Caco-2 (cell line): ENCODE data around the gene SPATA6. TPM values are rescaled to one million over a fixed set of nuclear protein-coding genes. Genes with fewer than 3 reads are reported as not detected.

Experiments used
- BruUV-seq: library from RNA; stranded (reverse); fragments of 400-500 nt; replicated peaks from 2 replicates; lab custom pipeline; 2021; lab: Mats Ljungman, UMichigan
- CTCF ChIA-PET: fragments of 300-600 bp; sonication (Branson Sonifier 250); formaldehyde crosslinking; loops from one replicate; lab custom pipeline; 2022; ENCODE audit warnings: antibody characterized with exemption; lab: Charles Lee
- POLR2A ChIA-PET: fragments of 300-600 bp; sonication (Branson Sonifier 250); formaldehyde crosslinking; loops from one replicate; lab custom pipeline; 2022; ENCODE audit warnings: antibody characterized with exemption; lab: Charles Lee
- DNase-seq, 2 experiments: peaks; one replicate each; pipeline versions ENCODE4 v3.0.0 to v3.0.0-alpha.2; 2020 to 2022
- H3K27me3 ChIP-seq: replicated peaks from 2 replicates; pipeline ENCODE4 v1.6.0; 2011; ENCODE audit warnings: low read length; ENCODE audit not compliant: control insufficient read depth, insufficient read depth
- H3K36me3 ChIP-seq: 2 replicates; pipeline ENCODE4 v1.5.1; 2011; ENCODE audit warnings: low read length; ENCODE audit not compliant: control insufficient read depth, insufficient read depth
- H3K4me1 ChIP-seq: fragments of 250-450 bp; sonication (Bioruptor Pico); 2 replicates; pipeline ENCODE4 v1.5.1; 2020; ENCODE audit warnings: mild to moderate bottlenecking
- H3K4me3 ChIP-seq: 2 replicates; pipeline ENCODE4 v1.5.1; 2011; ENCODE audit warnings: low read depth, mild to moderate bottlenecking, control low read depth, low read length
- H3K9me3 ChIP-seq: fragments of 250-450 bp; sonication (Bioruptor Pico); 2 replicates; pipeline ENCODE4 v1.5.1; 2020; ENCODE audit warnings: mild to moderate bottlenecking, moderate library complexity
- H3K27ac Mint-ChIP-seq: one replicate; pipeline ENCODE4 v1.8.0; 2022; ENCODE audit warnings: mixed read lengths; ENCODE audit not compliant: unreplicated experiment
- H3K27me3 Mint-ChIP-seq: one replicate; pipeline ENCODE4 v1.8.0; 2022; ENCODE audit warnings: mixed read lengths; ENCODE audit not compliant: insufficient read depth, unreplicated experiment
- H3K36me3 Mint-ChIP-seq: one replicate; pipeline ENCODE4 v1.8.0; 2022; ENCODE audit warnings: mild to moderate bottlenecking, mixed read lengths; ENCODE audit not compliant: insufficient read depth, unreplicated experiment
- H3K4me1 Mint-ChIP-seq: one replicate; pipeline ENCODE4 v1.8.0; 2022; ENCODE audit warnings: low read depth, mixed read lengths; ENCODE audit not compliant: unreplicated experiment
- H3K4me3 Mint-ChIP-seq: one replicate; pipeline ENCODE4 v1.8.0; 2022; ENCODE audit warnings: mild to moderate bottlenecking, moderate library complexity, mixed read lengths; ENCODE audit not compliant: unreplicated experiment
- H3K9me3 Mint-ChIP-seq: one replicate; pipeline ENCODE4 v1.8.0; 2022; ENCODE audit warnings: mixed read lengths; ENCODE audit not compliant: unreplicated experiment
- intact Hi-C: fragments of 100-400 bp; cut with micrococcal nuclease; formaldehyde crosslinking; loops from one replicate; pipeline ENCODE4 v1.10.0; 2022; ENCODE audit not compliant: unreplicated experiment
- total RNA-seq: library from RNA; stranded (reverse); gene quantifications from 2 replicates; pipeline ENCODE4 v1.2.3, GENCODE V29; 2022
- TF ChIP-seq, protein P1 (sequence below), 2 experiments: fragments of 200-600 bp in 1 of 2; IDR thresholded peaks; 1 replicate in 1 of 2; 2 replicates in 1 of 2; pipeline versions ENCODE4 v1.5.1 to v1.8.0; 2011 to 2022; ENCODE audit warnings: antibody characterized with exemption in 1 of 2, control low read depth in 1 of 2, inconsistent platforms in 1 of 2, low read depth in 1 of 2, low read length in 1 of 2, mild to moderate bottlenecking in 1 of 2, moderate library complexity in 1 of 2; ENCODE audit not compliant: insufficient read depth in 1 of 2, severe bottlenecking in 1 of 2, unreplicated experiment in 1 of 2

Gene SPATA6
- total RNA-seq, 1 experiment from 2014 or later: 1.8 TPM

DNA sequence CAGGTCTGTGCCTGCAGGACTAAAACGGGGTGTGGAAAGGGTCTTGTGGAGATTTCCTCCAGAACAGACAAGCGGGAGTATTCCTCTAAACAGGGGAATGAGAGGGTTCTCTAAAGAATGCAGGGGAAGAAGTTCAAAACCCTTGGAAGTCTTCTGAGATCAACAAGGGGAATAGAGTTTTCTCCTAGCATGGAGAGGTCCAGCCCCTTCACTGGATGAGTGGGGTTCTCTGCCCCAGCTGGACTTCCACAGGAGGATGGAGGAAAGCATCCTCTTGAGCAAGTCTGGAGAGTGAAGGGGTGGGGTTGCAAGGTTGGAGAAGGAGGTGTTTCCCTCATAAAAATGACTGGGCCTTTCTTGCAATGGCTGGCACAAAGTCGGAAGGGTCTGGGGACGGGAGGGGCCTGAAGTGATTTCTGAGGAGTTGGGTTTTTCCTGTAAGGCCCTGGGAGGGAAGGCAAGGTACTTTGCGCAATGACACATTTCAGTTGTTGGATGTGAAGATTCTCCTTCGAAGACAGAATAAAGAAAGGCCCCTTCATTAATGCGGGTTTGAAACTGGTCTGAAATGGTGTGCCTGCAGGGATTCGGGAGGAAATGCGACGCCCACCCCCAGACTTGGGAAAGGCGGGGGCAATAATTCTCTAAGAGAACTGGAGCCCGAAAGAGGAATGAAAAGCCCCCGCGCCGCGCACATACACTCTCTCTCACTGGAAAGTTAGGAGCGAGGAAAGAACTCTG, 884 bp downstream of the SPATA6 start:
- intact Hi-C loops: no loop called here
- H3K9me3 Mint-ChIP-seq: no peaks in the 10 kb centered on the region
- DNase-seq: no peak
- H3K4me1 Mint-ChIP-seq: peaks cover 6% of the 10 kb centered on the region
- H3K27me3 Mint-ChIP-seq: no peaks in the 10 kb centered on the region
- Histone ChIP-seq H3K9me3 (no peaks in the 10 kb centered on the region), H3K36me3 (no peaks in the 10 kb centered on the region), H3K27me3 (no peaks in the 10 kb centered on the region), H3K4me3 (peak overlapping the region; percentile 58), H3K4me1 (no peaks in the 10 kb centered on the region)
- peaks cover 5% of the 10 kb centered on the region for H3K36me3 Mint-ChIP-seq
- TF ChIP-seq, protein P1, sequence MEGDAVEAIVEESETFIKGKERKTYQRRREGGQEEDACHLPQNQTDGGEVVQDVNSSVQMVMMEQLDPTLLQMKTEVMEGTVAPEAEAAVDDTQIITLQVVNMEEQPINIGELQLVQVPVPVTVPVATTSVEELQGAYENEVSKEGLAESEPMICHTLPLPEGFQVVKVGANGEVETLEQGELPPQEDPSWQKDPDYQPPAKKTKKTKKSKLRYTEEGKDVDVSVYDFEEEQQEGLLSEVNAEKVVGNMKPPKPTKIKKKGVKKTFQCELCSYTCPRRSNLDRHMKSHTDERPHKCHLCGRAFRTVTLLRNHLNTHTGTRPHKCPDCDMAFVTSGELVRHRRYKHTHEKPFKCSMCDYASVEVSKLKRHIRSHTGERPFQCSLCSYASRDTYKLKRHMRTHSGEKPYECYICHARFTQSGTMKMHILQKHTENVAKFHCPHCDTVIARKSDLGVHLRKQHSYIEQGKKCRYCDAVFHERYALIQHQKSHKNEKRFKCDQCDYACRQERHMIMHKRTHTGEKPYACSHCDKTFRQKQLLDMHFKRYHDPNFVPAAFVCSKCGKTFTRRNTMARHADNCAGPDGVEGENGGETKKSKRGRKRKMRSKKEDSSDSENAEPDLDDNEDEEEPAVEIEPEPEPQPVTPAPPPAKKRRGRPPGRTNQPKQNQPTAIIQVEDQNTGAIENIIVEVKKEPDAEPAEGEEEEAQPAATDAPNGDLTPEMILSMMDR (IDR thresholded peaks at IDR 0.05; ENCODE audit: insufficient read depth in 1 of 2, low read depth in 1 of 2, low read length in 1 of 2, severe bottlenecking in 1 of 2, unreplicated experiment in 1 of 2): no peak
- H3K4me3 Mint-ChIP-seq: peak overlapping the region; percentile 88
- ChIA-PET CTCF (interaction anchor here (0.7 to 1.7 kb wide), 2 partner anchors 27 to 745 kb away, joined by 3 to 9 read pairs; no protein-coding TSS in a partner anchor), POLR2A (no interaction called here)
- H3K27ac Mint-ChIP-seq: peak overlapping the region; percentile 74
- no TSS peak for BruUV-seq

DNA sequence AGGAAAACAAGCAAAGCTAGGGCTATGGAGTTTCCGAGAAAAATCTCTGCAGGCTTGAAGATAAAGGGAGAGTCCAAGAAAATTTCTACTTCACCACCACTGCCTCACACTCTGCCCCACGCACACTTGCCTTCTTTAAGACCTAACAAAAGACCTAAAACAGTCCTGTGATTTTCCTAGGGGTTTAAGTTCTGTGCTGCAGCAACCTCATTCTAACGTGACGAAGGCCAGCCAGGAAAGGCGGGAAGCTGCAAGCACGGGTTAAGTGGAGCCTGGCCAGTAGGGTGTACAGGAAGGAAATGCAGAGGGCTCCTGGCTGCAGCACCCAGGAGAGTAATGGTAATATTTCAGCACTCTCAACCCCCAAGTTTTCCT, 1.5 kb downstream of the SPATA6 start:
- DNase-seq: no peak
- no peak overlapping the region for H3K27ac Mint-ChIP-seq
- BruUV-seq: no TSS peak
- H3K9me3 ChIP-seq: no peaks in the 10 kb centered on the region
- TF ChIP-seq, protein P1 (IDR thresholded peaks at IDR 0.05; ENCODE audit: insufficient read depth in 1 of 2, low read depth in 1 of 2, low read length in 1 of 2, severe bottlenecking in 1 of 2, unreplicated experiment in 1 of 2): no peak
- peaks cover 6% of the 10 kb centered on the region for H3K4me1 Mint-ChIP-seq
- H3K9me3 Mint-ChIP-seq: no peaks in the 10 kb centered on the region
- intact Hi-C loops: no loop called here
- H3K36me3 ChIP-seq: no peaks in the 10 kb centered on the region
- no peak overlapping the region for H3K4me3 ChIP-seq
- POLR2A ChIA-PET: no interaction called here
- H3K27me3 Mint-ChIP-seq: no peaks in the 10 kb centered on the region
- H3K36me3 Mint-ChIP-seq: peaks cover 5% of the 10 kb centered on the region
- H3K27me3 ChIP-seq: no peaks in the 10 kb centered on the region
- peak overlapping the region; percentile 88 for H3K4me3 Mint-ChIP-seq
- H3K4me1 ChIP-seq: no peaks in the 10 kb centered on the region
- CTCF ChIA-PET: no interaction called here

DNA sequence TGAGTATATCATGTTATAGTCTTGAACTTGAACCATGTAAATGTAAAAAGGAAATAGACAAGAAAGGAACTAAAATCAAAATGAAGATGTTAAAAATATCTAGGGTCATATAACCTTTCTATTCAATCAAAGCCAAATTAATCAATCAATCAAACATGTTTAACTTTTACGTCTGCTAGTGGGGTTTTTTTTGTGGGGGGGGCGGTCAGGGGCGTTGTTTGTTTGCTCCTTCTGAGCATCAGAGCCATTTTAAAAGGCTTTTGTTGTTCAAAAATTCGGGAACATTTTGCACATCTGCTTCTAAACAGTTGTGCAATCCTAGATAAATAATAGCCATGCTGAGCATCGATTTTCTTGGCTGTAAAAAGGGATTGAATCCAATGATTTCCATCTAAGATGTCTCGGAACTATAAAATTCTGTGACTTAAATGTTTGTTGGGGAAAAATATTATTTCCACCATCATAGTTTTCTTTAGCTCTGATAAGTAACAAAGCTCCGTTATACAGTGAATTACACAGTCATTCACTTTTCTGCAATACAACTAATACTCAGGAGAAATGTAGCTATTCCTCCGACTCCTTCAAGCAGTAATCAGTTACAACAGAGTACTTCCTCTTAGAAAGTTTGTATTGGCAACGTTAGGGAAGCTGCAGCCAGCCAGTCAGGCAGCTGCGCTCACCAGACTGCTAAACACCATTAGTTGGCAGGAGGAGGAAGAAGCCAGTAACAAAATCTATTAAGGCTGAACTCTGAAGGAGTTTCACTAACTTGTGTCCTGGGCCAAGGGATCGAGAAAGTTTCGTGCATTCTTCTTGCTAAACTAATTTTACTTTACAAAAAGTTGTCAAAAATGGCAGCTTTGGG, 2.2 kb downstream of the SPATA6 start:
- POLR2A ChIA-PET: no interaction called here
- Histone ChIP-seq H3K36me3 (no peaks in the 10 kb centered on the region), H3K9me3 (no peaks in the 10 kb centered on the region), H3K4me1 (no peaks in the 10 kb centered on the region), H3K4me3 (no peak overlapping the region), H3K27me3 (no peaks in the 10 kb centered on the region)
- TF ChIP-seq, protein P1 (IDR thresholded peaks at IDR 0.05; ENCODE audit: insufficient read depth in 1 of 2, low read depth in 1 of 2, low read length in 1 of 2, severe bottlenecking in 1 of 2, unreplicated experiment in 1 of 2): no peak
- no peak overlapping the region for H3K27ac Mint-ChIP-seq
- peaks cover 6% of the 10 kb centered on the region for H3K4me1 Mint-ChIP-seq
- H3K36me3 Mint-ChIP-seq: peaks cover 5% of the 10 kb centered on the region
- H3K9me3 Mint-ChIP-seq: no peaks in the 10 kb centered on the region
- no TSS peak for BruUV-seq
- no peaks in the 10 kb centered on the region for H3K27me3 Mint-ChIP-seq
- CTCF ChIA-PET: no interaction called here
- intact Hi-C loops: no loop called here
- no peak overlapping the region for H3K4me3 Mint-ChIP-seq
- DNase-seq: no peak
